Prostate gland (tissue), 2 donors: ENCODE measurements around the gene ARHGAP6.

ENCODE experiments used
- POLR2A ChIP-seq: fragments of 450-650 bp; IDR thresholded peaks from one replicate; pipeline ENCODE4 v1.6.1; 2016; ENCODE audit warnings: antibody characterized with exemption, mild to moderate bottlenecking
- POLR2AphosphoS5 ChIP-seq: sonication (generic); formaldehyde crosslinking; IDR thresholded peaks from one replicate; pipeline ENCODE4 v1.6.1; 2017; ENCODE audit warnings: antibody characterized with exemption
- TF ChIP-seq, protein P1 (sequence below), 4 experiments: fragments of 200-600 bp in 2 of 4; fragments of 450-650 bp in 2 of 4; sonication (generic) in 2 of 4; IDR thresholded peaks; 1 replicate in 3 of 4; 2 replicates in 1 of 4; pipeline ENCODE4 v1.5.1; 2016 to 2019; ENCODE audit warnings: antibody characterized with exemption in 4 of 4, mild to moderate bottlenecking in 2 of 4, moderate library complexity in 2 of 4

DNA sequence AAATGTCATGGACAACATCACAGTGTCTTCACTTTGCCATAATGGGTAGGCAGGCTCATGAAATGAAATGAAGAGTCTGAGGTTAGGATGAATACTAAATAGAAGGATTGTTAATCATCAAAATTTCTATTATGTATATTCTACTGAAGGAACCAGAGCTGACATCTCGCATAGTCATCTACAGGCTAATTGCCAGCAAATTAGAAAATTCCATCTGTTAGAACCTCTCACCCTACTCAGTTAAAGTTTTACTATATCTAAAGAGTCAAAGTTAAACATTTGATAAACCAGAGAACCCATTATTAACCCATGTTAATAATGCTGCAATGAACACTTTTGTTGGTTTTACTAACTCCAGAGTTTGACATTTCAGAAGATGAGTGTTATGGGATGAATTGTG lies 114.6 kb downstream of the ARHGAP6 start:
- TF ChIP-seq POLR2A: no peak
- no peak for TF ChIP-seq POLR2AphosphoS5
- TF ChIP-seq, protein P1, sequence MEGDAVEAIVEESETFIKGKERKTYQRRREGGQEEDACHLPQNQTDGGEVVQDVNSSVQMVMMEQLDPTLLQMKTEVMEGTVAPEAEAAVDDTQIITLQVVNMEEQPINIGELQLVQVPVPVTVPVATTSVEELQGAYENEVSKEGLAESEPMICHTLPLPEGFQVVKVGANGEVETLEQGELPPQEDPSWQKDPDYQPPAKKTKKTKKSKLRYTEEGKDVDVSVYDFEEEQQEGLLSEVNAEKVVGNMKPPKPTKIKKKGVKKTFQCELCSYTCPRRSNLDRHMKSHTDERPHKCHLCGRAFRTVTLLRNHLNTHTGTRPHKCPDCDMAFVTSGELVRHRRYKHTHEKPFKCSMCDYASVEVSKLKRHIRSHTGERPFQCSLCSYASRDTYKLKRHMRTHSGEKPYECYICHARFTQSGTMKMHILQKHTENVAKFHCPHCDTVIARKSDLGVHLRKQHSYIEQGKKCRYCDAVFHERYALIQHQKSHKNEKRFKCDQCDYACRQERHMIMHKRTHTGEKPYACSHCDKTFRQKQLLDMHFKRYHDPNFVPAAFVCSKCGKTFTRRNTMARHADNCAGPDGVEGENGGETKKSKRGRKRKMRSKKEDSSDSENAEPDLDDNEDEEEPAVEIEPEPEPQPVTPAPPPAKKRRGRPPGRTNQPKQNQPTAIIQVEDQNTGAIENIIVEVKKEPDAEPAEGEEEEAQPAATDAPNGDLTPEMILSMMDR (IDR thresholded peaks at IDR 0.05): no peak
